ENCODE data around the gene CCNL2. TPM values are rescaled to one million over a fixed set of nuclear protein-coding genes. Genes with fewer than 3 reads are reported as not detected.
A peak's percentile ranks its signal among the peaks of the same experiment; 100 is the strongest.

CCNL2 gene
- total and polyA plus RNA-seq, 12 donors, result 38.5 to 243 (median 48.0) TPM

DNA sequence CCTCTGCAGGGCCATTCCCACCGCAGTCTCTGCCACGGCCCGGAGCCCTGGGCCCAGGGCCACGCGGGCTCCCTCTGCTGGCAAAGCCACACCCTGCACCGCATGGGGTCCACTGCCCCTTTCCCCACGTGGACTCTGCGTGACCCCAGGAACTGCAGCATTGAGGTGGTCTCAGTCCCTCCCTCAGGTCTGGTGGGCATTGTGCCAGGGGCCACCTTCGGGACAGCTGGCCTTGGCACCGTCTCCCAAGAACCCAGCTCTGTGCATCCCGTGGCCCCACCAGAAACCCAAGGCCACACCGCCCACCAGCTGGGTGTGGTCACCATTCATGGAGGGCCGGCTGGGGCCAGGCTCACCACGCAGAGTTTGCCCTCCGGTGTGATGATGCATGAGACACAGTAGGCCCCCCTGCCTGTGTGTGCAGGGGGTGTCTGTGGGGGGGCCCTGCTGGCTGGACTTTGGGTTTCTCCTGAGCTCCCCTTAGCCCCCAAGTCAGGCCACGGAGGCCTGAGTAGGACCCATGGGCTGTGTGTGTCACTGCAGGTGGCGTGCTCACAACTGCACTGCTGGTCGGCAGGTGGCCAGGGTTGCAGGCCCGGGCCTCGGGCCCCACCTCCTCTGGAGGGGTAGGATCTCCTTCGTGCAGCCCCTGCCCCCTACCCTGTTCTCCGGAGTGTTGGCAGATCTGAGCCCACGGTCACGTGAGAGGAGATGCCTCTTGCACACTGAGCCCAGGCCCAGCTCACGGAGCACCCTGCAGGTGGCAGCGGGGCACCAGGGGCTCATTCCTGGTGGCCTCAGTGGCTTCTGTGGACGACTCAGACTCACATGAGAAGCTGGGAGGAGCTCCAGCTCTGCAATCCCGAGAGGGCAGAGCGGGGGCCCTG is 42.1 kb upstream of the CCNL2 start:
- peak; percentile 80 to 95 (median 90) for TF ChIP-seq CTCF (IDR thresholded peaks at IDR 0.05)
- H3K9me3 ChIP-seq, result no peaks in the 10 kb centered on the region
- DNase-seq (peak in 1 of 2 donors; percentile 72), ATAC-seq (peak; percentile 68 to 85 (median 77))
- peak overlapping the region in 1 of 10 donors; percentile 21 for H3K4me3 ChIP-seq
- H3K27me3 ChIP-seq, result peaks cover 0 to 24% (median 4%) of the 10 kb centered on the region in 7 donors
- H3K27ac ChIP-seq, result no peak overlapping the region
- H3K4me1 ChIP-seq, result peaks cover 8 to 32% (median 19%) of the 10 kb centered on the region in 9 donors
- peaks cover 0 to 9% (median 0%) of the 10 kb centered on the region in 9 donors for H3K36me3 ChIP-seq
- 47% methylated on average over 29 of the region's 29 CpGs for WGBS, 2 donors
- intact Hi-C loops (cut with DNase I), result loop anchor here in 3 of 10 donors (5.0 kb wide), 2 partner anchors 34 to 44 kb away; partner anchors contain the start of genes MRPL20 (in 2 of the 3) and CCNL2 (in 1 of the 3)

- peaks cover 0 to 28% (median 9%) of the 10 kb centered on the region in 7 donors for H3K27me3 ChIP-seq
- 70 to 74% methylated on average over 25 to 26 of the region's 26 CpGs for WGBS, 2 donors
- no peak overlapping the region for H3K27ac ChIP-seq
Measured at GRCh38 chr1:1440262-1441001, 41.3 kb upstream of the CCNL2 start.

GRCh38 chr1:1439546-1440261 is 40.6 kb upstream of the CCNL2 start:
- WGBS, 2 donors, result 75 to 83% methylated on average over 67 to 82 of the region's 82 CpGs
- no peak overlapping the region for H3K4me3 ChIP-seq
- peaks cover 0 to 30% (median 9%) of the 10 kb centered on the region in 7 donors for H3K27me3 ChIP-seq
- TF ChIP-seq CTCF (IDR thresholded peaks at IDR 0.05), result no peak
- peaks cover 14 to 44% (median 31%) of the 10 kb centered on the region in 9 donors for H3K4me1 ChIP-seq
- DNase-seq (no peak), ATAC-seq (no peak)
- intact Hi-C loops (cut with DNase I), result loop anchor here in 4 of 10 donors (5.0 to 10.0 kb wide), 4 partner anchors 32 to 65 kb away; partner anchors contain the start of genes MRPL20 (in 2 of the 4) and CCNL2 (in 1 of the 4)
- no peaks in the 10 kb centered on the region for H3K9me3 ChIP-seq
- H3K36me3 ChIP-seq, result peaks cover 0 to 9% (median 0%) of the 10 kb centered on the region in 9 donors
- H3K27ac ChIP-seq, result no peak overlapping the region

More at GRCh38 chr1:1440262-1441001, 41.3 kb upstream of the CCNL2 start:
- intact Hi-C loops (cut with DNase I), result loop anchor here in 3 of 10 donors (5.0 kb wide), 2 partner anchors 33 to 43 kb away; partner anchors contain the start of genes MRPL20 (in 2 of the 3) and CCNL2 (in 1 of the 3)
- H3K36me3 ChIP-seq, result peaks cover 0 to 9% (median 0%) of the 10 kb centered on the region in 9 donors
- no peak for ATAC-seq
- TF ChIP-seq CTCF (IDR thresholded peaks at IDR 0.05), result no peak
- DNase-seq, result no peak
- no peaks in the 10 kb centered on the region for H3K9me3 ChIP-seq
- H3K4me3 ChIP-seq, result peak overlapping the region in 1 of 10 donors; percentile 21
- H3K4me1 ChIP-seq, result peaks cover 11 to 37% (median 24%) of the 10 kb centered on the region in 9 donors
